ENCODE results near the gene ADCK1.
"Not testable (repeated sequence)": the region's sequence is repeated elsewhere in the genome, so short reads cannot be mapped to it uniquely, and the experiment has no call there.

DNA sequence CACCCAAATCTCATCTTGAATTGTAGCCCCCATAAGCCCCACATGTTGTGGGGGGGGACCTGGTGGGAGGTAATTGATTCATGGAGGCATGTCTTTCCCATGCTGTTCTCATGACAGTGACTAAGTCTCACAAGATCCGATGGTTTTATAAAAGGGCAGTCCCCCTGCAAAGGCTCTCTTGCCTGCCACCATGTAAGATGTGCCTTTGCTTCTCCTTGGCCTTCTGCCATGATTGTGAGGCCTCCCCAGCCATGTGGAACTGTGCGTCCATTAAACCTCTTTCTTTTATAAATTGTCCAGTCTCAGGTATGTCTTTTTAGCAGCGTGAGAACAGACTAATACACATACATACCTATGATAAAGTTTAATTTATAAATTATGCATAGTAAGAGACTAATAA lies 89.0 kb downstream of the ADCK1 start:
- TF ChIP-seq, protein P1, sequence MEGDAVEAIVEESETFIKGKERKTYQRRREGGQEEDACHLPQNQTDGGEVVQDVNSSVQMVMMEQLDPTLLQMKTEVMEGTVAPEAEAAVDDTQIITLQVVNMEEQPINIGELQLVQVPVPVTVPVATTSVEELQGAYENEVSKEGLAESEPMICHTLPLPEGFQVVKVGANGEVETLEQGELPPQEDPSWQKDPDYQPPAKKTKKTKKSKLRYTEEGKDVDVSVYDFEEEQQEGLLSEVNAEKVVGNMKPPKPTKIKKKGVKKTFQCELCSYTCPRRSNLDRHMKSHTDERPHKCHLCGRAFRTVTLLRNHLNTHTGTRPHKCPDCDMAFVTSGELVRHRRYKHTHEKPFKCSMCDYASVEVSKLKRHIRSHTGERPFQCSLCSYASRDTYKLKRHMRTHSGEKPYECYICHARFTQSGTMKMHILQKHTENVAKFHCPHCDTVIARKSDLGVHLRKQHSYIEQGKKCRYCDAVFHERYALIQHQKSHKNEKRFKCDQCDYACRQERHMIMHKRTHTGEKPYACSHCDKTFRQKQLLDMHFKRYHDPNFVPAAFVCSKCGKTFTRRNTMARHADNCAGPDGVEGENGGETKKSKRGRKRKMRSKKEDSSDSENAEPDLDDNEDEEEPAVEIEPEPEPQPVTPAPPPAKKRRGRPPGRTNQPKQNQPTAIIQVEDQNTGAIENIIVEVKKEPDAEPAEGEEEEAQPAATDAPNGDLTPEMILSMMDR (conservative IDR thresholded peaks at IDR 0.05; ENCODE audit: low read depth, low read length), result not testable (repeated sequence)
- TF ChIP-seq EZH2 (IDR thresholded peaks at IDR 0.05; ENCODE audit: borderline replicate concordance, low read depth, low read length, poor library complexity, severe bottlenecking), result not testable (repeated sequence)

Data from A673 (cell line).